ENCODE data around the gene RNF5.
"Not testable (repeated sequence)": the region's sequence is repeated elsewhere in the genome, so short reads cannot be mapped to it uniquely, and the experiment has no call there.

The RNF5 gene

GRCh38 chr6:32187009-32187709 is 9.0 kb downstream of the RNF5 start:
- FAIRE-seq: no peak

GRCh38 chr6:32187725-32188380 is 9.6 kb downstream of the RNF5 start:
- DNase-seq (ENCODE audit: extremely low spot score, insufficient read length, low read depth); FAIRE-seq: not testable (repeated sequence)

More at GRCh38 chr6:32187009-32187709, 9.0 kb downstream of the RNF5 start:
- no peak for DNase-seq (ENCODE audit: extremely low spot score, insufficient read length, low read depth)

GRCh38 chr6:32188381-32189068 is 10.3 kb downstream of the RNF5 start:
- no peak for DNase-seq (ENCODE audit: extremely low spot score, insufficient read length, low read depth)
- no peak for FAIRE-seq

GRCh38 chr6:32189069-32189741 is 11.0 kb downstream of the RNF5 start:
- DNase-seq (ENCODE audit: extremely low spot score, insufficient read length, low read depth): no peak
- FAIRE-seq: no peak

GRCh38 chr6:32189742-32190053 is 11.5 kb downstream of the RNF5 start:
- DNase-seq (ENCODE audit: extremely low spot score, insufficient read length, low read depth) (no peak), FAIRE-seq (no peak)

GRCh38 chr6:32190054-32190851 is 12.0 kb downstream of the RNF5 start, which contains the start of gene PBX2:
TSS of gene PBX2 (minus strand) at chr6:32190202. CDS start at chr6:32189915, 287 bp downstream.
- FAIRE-seq (peak; percentile 96), DNase-seq (ENCODE audit: extremely low spot score, insufficient read length, low read depth) (peak; percentile 64)

GRCh38 chr6:32190911-32191677 is 12.9 kb downstream of the RNF5 start:
- no peak for FAIRE-seq
- DNase-seq (ENCODE audit: extremely low spot score, insufficient read length, low read depth): no peak

GRCh38 chr6:32191696-32192607 is 13.7 kb downstream of the RNF5 start:
- DNase-seq (ENCODE audit: extremely low spot score, insufficient read length, low read depth): no peak
- no peak for FAIRE-seq

- DNase-seq (ENCODE audit: extremely low spot score, insufficient read length, low read depth) (no peak), FAIRE-seq (peak; percentile 75)
These were observed 14.4 kb downstream of the RNF5 start, which contains the start of gene GPSM3 for GRCh38 chr6:32192608-32193039. TSS of gene GPSM3 (minus strand) at chr6:32192643. CDS start at chr6:32192513, 130 bp downstream.

- not testable (repeated sequence) for DNase-seq (ENCODE audit: extremely low spot score, insufficient read length, low read depth); FAIRE-seq
These were observed 14.9 kb downstream of the RNF5 start for GRCh38 chr6:32193096-32193495.

- DNase-seq (ENCODE audit: extremely low spot score, insufficient read length, low read depth): no peak
- no peak for FAIRE-seq
These were observed 16.2 kb downstream of the RNF5 start for GRCh38 chr6:32194388-32194787.

GRCh38 chr6:32194825-32195651 is 16.8 kb downstream of the RNF5 start:
- no peak for DNase-seq (ENCODE audit: extremely low spot score, insufficient read length, low read depth)
- peak; percentile 66 for FAIRE-seq

GRCh38 chr6:32195652-32195901 is 17.4 kb downstream of the RNF5 start:
- FAIRE-seq: peak; percentile 99
- peak; percentile 87 for DNase-seq (ENCODE audit: extremely low spot score, insufficient read length, low read depth)

GRCh38 chr6:32195902-32196681 is 17.9 kb downstream of the RNF5 start:
- DNase-seq (ENCODE audit: extremely low spot score, insufficient read length, low read depth): peak; percentile 58
- peak; percentile 73 for FAIRE-seq

GRCh38 chr6:32196682-32197616 is 18.7 kb downstream of the RNF5 start:
- FAIRE-seq (no peak), DNase-seq (ENCODE audit: extremely low spot score, insufficient read length, low read depth) (no peak)

GRCh38 chr6:32198345-32198696 is 20.1 kb downstream of the RNF5 start:
- no peak for FAIRE-seq
- no peak for DNase-seq (ENCODE audit: extremely low spot score, insufficient read length, low read depth)

Data from GM18507 (cell line).